Lower leg skin (tissue), 3 donors: Measurements from ENCODE around the gene ATP6V1F.

Experiments
- POLR2A ChIP-seq, 2 donors: fragments of 450-650 bp; IDR thresholded peaks; one replicate each; pipeline ENCODE4 v1.6.1; 2016 to 2017; ENCODE audit warnings: antibody characterized with exemption in 2 of 2, mild to moderate bottlenecking in 1 of 2, moderate library complexity in 1 of 2
- TF ChIP-seq, protein P1 (sequence below), 3 donors: fragments of 450-650 bp; IDR thresholded peaks; one replicate each; pipeline ENCODE4 v1.5.1; 2016; ENCODE audit warnings: antibody characterized with exemption in 3 of 3, mild to moderate bottlenecking in 3 of 3, moderate library complexity in 2 of 3

DNA sequence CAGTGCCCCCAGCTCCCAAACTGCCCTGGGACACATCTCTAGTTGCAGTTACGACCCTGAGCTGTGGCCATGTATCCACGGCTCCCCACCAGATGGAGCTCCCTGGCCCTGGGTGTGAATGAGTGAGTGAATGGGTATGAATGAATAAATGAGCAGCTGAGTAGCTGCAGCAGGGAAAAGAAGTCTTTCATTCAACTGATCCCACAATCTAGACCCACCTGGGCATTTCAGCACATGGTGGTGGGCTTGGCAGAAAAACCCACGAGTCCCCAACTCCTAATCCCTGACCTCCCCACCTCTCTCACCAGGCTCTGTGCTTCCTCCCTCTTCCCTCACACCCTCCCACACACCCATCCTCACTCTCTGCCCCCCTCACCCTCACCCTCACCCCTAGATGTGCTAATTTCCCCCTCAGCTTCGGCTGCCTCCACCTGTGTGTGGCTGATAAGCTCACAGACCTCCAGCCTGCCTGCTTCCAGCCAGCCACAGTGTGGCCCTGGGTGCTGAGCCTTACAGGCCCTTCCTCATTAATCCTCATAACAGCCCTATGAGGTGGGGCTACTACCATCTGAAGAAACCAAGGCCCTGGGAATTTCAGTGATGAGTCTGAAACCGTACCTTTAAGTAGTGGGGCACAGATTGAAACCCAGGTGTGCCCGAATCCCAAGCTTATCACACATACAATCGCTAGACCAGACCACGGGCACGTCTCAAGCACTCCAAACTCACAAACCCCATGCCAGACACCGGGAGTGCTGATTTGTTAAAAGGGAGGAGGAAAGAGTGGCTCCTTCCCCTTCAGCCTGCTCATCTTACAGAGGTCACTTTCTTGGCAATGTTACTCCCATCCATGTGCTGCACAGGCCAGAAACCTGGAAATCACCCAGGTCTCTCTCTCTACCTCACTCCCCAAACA is 2.2 kb upstream of the ATP6V1F start:
- TF ChIP-seq, protein P1, sequence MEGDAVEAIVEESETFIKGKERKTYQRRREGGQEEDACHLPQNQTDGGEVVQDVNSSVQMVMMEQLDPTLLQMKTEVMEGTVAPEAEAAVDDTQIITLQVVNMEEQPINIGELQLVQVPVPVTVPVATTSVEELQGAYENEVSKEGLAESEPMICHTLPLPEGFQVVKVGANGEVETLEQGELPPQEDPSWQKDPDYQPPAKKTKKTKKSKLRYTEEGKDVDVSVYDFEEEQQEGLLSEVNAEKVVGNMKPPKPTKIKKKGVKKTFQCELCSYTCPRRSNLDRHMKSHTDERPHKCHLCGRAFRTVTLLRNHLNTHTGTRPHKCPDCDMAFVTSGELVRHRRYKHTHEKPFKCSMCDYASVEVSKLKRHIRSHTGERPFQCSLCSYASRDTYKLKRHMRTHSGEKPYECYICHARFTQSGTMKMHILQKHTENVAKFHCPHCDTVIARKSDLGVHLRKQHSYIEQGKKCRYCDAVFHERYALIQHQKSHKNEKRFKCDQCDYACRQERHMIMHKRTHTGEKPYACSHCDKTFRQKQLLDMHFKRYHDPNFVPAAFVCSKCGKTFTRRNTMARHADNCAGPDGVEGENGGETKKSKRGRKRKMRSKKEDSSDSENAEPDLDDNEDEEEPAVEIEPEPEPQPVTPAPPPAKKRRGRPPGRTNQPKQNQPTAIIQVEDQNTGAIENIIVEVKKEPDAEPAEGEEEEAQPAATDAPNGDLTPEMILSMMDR (IDR thresholded peaks at IDR 0.05) = no peak
- no peak for TF ChIP-seq POLR2A (IDR thresholded peaks at IDR 0.05)
